Ascending aorta (tissue), 2 donors: Measurements from ENCODE around the gene LRP8. TPM values are rescaled to one million over a fixed set of nuclear protein-coding genes. Genes with fewer than 3 reads are reported as not detected.

Source experiments
- DNase-seq, 2 donors: peaks; one replicate each; pipeline ENCODE4 v3.0.0-alpha.2; 2019; ENCODE audit warnings: low spot score in 2 of 2
- H3K27ac ChIP-seq, 2 donors: fragments of 200-600 bp; sonication (generic); one replicate each; pipeline ENCODE4 v1.5.1; 2016 to 2017; ENCODE audit warnings: mild to moderate bottlenecking in 1 of 2
- H3K27me3 ChIP-seq: fragments of 200-600 bp; sonication (generic); one replicate; pipeline ENCODE4 v1.5.1; 2017
- H3K36me3 ChIP-seq, 2 donors: fragments of 200-600 bp; sonication (generic); one replicate each; pipeline ENCODE4 v1.5.1; 2016
- H3K4me1 ChIP-seq, 2 donors: fragments of 200-600 bp; sonication (generic); one replicate each; pipeline ENCODE4 v1.5.1; 2016 to 2017; ENCODE audit warnings: mild to moderate bottlenecking in 1 of 2
- H3K4me3 ChIP-seq, 2 donors: fragments of 200-600 bp; sonication (generic); one replicate each; pipeline ENCODE4 v1.5.1; 2016 to 2017; ENCODE audit warnings: mild to moderate bottlenecking in 1 of 2
- H3K9me3 ChIP-seq, 2 donors: fragments of 200-600 bp; sonication (generic); one replicate each; pipeline ENCODE4 v1.5.1; 2016
- CTCF ChIP-seq, 3 experiments: fragments of 200-600 bp in 2 of 3; fragments of 450-650 bp in 1 of 3; sonication (generic) in 2 of 3; IDR thresholded peaks; one replicate each; pipeline ENCODE4 v1.5.1; 2016 to 2019; ENCODE audit warnings: antibody characterized with exemption in 3 of 3, mild to moderate bottlenecking in 1 of 3, moderate library complexity in 1 of 3
- intact Hi-C: fragments of 100-400 bp; cut with DNase I; formaldehyde crosslinking; loops from one replicate; pipeline ENCODE4 v1.15.1; 2023
- total RNA-seq: library from RNA; depleted of rRNA; stranded (reverse); fragments of >200 nt; gene quantifications from one replicate; pipeline ENCODE4 v1.1.0, GENCODE V29; 2016

Gene LRP8
- total RNA-seq, 1 donor from 2014 or later = 10.0 TPM

GRCh38 chr1:53195246-53196016, 132.4 kb downstream of the LRP8 start:
- no peak for DNase-seq

More at GRCh38 chr1:53195246-53196016, 132.4 kb downstream of the LRP8 start:
- Histone ChIP-seq H3K9me3 (no peaks in the 10 kb centered on the region), H3K4me3 (peak overlapping the region in 1 of 2 donors; percentile 100), H3K27me3 (no peaks in the 10 kb centered on the region), H3K27ac (peak overlapping the region; percentile 99 to 100), H3K4me1 (peaks cover 0 to 18% of the 10 kb centered on the region in 2 donors), H3K36me3 (no peaks in the 10 kb centered on the region)
- TF ChIP-seq CTCF (IDR thresholded peaks at IDR 0.05) = no peak
- intact Hi-C loops = loop anchor here (1.0 to 10.0 kb wide), 5 partner anchors 25 to 831 kb away; partner anchors contain the start of genes CC2D1B, CZIB and SCP2

Other genes starting within 250 kb of the LRP8 start
- not detected for gene SLC1A7, start 185.4 kb downstream of the LRP8 start, total RNA-seq
- gene CPT2, start 131.2 kb downstream of the LRP8 start, total RNA-seq = 24.8 TPM
- gene CZIB, start 107.4 kb downstream of the LRP8 start, total RNA-seq = 28.9 TPM
- gene MAGOH, start 89.6 kb downstream of the LRP8 start, total RNA-seq = 10.9 TPM
- not detected for gene DMRTB1, start 131.3 kb upstream of the LRP8 start, total RNA-seq